ENCODE measurements around the gene FSCN2.

The FSCN2 gene

GRCh38 chr17:81553018-81553615 lies 24.9 kb downstream of the FSCN2 start:
- TF ChIP-seq, protein P1, sequence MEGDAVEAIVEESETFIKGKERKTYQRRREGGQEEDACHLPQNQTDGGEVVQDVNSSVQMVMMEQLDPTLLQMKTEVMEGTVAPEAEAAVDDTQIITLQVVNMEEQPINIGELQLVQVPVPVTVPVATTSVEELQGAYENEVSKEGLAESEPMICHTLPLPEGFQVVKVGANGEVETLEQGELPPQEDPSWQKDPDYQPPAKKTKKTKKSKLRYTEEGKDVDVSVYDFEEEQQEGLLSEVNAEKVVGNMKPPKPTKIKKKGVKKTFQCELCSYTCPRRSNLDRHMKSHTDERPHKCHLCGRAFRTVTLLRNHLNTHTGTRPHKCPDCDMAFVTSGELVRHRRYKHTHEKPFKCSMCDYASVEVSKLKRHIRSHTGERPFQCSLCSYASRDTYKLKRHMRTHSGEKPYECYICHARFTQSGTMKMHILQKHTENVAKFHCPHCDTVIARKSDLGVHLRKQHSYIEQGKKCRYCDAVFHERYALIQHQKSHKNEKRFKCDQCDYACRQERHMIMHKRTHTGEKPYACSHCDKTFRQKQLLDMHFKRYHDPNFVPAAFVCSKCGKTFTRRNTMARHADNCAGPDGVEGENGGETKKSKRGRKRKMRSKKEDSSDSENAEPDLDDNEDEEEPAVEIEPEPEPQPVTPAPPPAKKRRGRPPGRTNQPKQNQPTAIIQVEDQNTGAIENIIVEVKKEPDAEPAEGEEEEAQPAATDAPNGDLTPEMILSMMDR (IDR thresholded peaks at IDR 0.05; ENCODE audit: control insufficient read depth, insufficient read depth, low read depth, low read length, missing control alignments): no peak
- peak overlapping the region; percentile 78 for H3K4me3 ChIP-seq (ENCODE audit: control insufficient read depth, low read depth, low read length)
- no peak for DNase-seq (ENCODE audit: low read depth)

DNA sequence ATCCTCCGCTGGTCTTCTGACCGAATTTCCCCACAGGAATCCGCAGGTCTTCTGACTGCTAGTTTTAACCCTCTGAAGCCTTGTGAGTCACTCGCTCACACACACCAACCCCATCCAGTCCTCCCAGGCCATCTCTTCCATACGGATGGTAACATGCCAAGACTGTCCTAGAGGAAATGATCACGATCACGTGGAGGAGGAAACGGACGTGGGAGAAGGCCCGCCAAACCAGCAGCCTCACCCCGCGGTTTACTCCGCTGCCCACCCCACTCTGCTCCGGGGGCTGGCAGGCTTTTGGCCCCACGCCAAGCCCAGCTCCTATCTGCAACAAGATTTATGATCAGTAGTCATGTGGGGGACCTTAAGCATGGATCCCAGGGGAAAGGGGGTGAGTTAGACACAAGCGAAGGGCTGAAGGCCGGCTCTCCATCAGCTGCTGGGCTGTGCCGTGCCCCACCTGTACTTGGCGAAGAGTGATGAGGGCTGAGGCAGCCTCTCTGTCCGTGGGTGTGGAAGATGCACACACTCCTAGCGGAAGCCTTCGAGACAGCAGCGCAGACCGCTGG lies 25.5 kb downstream of the FSCN2 start:
- TF ChIP-seq, protein P1 (IDR thresholded peaks at IDR 0.05; ENCODE audit: control insufficient read depth, insufficient read depth, low read depth, low read length, missing control alignments): no peak
- DNase-seq (ENCODE audit: low read depth): peak; percentile 84

DNA sequence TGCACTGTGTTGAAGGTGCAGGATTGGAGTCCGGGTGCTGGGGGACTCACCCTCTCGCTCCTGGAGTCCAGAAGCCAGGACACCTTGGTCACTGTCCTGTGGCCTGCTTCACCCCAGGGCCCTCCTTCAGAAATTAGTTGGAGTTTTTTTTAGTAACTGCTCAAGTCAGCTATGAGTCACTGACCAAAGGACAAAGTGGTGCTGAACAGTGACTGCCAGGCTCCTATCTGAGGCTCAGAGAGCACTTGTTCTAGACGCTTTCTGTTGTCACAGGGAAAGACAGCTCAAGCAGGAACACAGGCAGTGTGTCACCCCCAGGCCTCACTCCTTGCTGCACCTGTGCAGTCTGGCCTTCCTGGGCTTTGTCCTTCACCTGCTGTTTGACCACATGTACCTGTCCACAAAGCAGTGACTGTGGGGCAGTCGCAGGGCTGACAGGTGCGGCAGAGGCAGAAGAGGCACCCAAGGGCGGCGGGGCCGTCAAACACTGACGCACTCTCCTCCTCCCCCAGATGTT lies 28.1 kb downstream of the FSCN2 start:
- no peak for DNase-seq (ENCODE audit: low read depth)

More for the DNA sequence above, 25.5 kb downstream of the FSCN2 start:
- peak overlapping the region; percentile 78 for H3K4me3 ChIP-seq (ENCODE audit: control insufficient read depth, low read depth, low read length)

GRCh38 chr17:81556863-81557262 lies 28.7 kb downstream of the FSCN2 start:
- no peak for DNase-seq (ENCODE audit: low read depth)
- no peak overlapping the region for H3K4me3 ChIP-seq (ENCODE audit: control insufficient read depth, low read depth, low read length)
- TF ChIP-seq, protein P1 (IDR thresholded peaks at IDR 0.05; ENCODE audit: control insufficient read depth, insufficient read depth, low read depth, low read length, missing control alignments): no peak

More for the DNA sequence above, 28.1 kb downstream of the FSCN2 start:
- TF ChIP-seq, protein P1 (IDR thresholded peaks at IDR 0.05; ENCODE audit: control insufficient read depth, insufficient read depth, low read depth, low read length, missing control alignments): no peak
- no peak overlapping the region for H3K4me3 ChIP-seq (ENCODE audit: control insufficient read depth, low read depth, low read length)

DNA sequence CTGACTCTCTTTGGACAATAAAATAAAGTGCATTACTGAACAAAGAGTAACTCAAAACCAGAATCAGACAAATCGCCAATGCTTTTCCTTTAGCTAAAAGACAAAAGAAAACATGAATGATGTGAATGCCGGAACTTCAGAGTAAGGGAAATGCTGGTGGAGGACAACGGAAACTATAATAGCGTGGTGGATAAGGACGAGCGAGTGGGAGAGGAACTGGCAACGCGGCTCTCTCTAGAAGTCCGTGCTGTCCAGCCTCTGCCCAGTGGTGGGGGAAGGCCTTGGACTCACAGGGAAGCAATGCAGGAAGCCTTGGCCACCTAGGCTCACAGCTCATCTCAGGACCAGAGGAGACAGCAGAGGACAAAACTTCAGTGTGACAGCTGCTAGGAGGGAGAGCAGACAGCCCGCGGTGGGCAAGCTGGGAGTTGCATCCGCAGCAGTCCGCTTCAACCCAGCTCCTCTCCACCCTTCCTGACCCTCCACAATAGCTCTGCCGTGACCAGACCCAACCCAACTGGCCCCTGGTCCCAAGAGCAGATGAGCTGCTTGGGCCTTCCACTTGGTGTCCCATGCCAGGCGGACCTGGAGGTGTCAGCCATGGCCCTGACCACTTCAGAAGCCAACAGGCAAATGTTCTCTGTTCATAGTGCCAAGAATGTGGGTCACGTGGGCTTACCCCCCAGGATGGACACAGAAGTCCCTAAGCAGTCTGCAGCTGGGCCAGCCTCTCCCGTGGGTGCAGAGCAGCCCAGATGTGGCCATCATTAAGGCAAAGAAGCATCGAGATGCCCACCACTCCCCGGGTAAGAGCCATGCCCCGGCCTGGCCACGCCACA lies 29.3 kb downstream of the FSCN2 start:
- H3K4me3 ChIP-seq (ENCODE audit: control insufficient read depth, low read depth, low read length): no peak overlapping the region
- TF ChIP-seq, protein P1 (IDR thresholded peaks at IDR 0.05; ENCODE audit: control insufficient read depth, insufficient read depth, low read depth, low read length, missing control alignments): no peak
- no peak for DNase-seq (ENCODE audit: low read depth)

GRCh38 chr17:81558115-81558468 lies 29.9 kb downstream of the FSCN2 start:
- no peak overlapping the region for H3K4me3 ChIP-seq (ENCODE audit: control insufficient read depth, low read depth, low read length)
- DNase-seq (ENCODE audit: low read depth): no peak
- TF ChIP-seq, protein P1 (IDR thresholded peaks at IDR 0.05; ENCODE audit: control insufficient read depth, insufficient read depth, low read depth, low read length, missing control alignments): no peak

Measured in AG09309 (cell line).